B cell (primary cell): ENCODE data around the gene HDAC7.

Experiments used
- CTCF ChIP-seq: fragments of 200-600 bp; IDR thresholded peaks from one replicate; pipeline ENCODE4 v1.8.0; 2022; ENCODE audit warnings: antibody characterized with exemption, mild to moderate bottlenecking
- EZH2 ChIP-seq: IDR thresholded peaks from 2 replicates; pipeline ENCODE4 v1.6.1; 2012; ENCODE audit warnings: borderline replicate concordance, low read depth, mild to moderate bottlenecking, moderate library complexity, low read length; ENCODE audit not compliant: insufficient read depth, poor library complexity, severe bottlenecking

GRCh38 chr12:47797441-47797840 lies 22.3 kb downstream of the HDAC7 start:
- TF ChIP-seq EZH2 (no peak), CTCF (peak; percentile 38)
